ENCODE results near the gene ZMYND10.

Gene ZMYND10

GRCh38 chr3:50345586-50346234, at the start of gene ZMYND10:
Gene ZMYND10 (minus strand): TSS chr3:50345732. CDS start chr3:50345579, 153 bp downstream.
- TF ChIP-seq, protein P1, sequence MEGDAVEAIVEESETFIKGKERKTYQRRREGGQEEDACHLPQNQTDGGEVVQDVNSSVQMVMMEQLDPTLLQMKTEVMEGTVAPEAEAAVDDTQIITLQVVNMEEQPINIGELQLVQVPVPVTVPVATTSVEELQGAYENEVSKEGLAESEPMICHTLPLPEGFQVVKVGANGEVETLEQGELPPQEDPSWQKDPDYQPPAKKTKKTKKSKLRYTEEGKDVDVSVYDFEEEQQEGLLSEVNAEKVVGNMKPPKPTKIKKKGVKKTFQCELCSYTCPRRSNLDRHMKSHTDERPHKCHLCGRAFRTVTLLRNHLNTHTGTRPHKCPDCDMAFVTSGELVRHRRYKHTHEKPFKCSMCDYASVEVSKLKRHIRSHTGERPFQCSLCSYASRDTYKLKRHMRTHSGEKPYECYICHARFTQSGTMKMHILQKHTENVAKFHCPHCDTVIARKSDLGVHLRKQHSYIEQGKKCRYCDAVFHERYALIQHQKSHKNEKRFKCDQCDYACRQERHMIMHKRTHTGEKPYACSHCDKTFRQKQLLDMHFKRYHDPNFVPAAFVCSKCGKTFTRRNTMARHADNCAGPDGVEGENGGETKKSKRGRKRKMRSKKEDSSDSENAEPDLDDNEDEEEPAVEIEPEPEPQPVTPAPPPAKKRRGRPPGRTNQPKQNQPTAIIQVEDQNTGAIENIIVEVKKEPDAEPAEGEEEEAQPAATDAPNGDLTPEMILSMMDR (IDR thresholded peaks at IDR 0.05; ENCODE audit: low read depth, low read length, poor library complexity, severe bottlenecking), result no peak
- no peak for TF ChIP-seq EZH2phosphoT487 (IDR thresholded peaks at IDR 0.05; ENCODE audit: borderline replicate concordance, low read length)
- peaks cover 7% of the 10 kb centered on the region; the same call in 1 of the 2 replicates for H3F3A ChIP-seq (ENCODE audit: control insufficient read depth, insufficient read depth)
- no peaks in the 10 kb centered on the region for H4K20me1 ChIP-seq (ENCODE audit: control insufficient read depth, insufficient read depth, low read depth, low read length)
- no peak within 1 kb of the TSS for H3K27ac ChIP-seq (ENCODE audit: low read depth, low read length)
- peak within 1 kb of the TSS; percentile 61 for H3K4me2 ChIP-seq (ENCODE audit: low read length)
- no peaks in the 10 kb centered on the region for H3K27me3 ChIP-seq (ENCODE audit: control insufficient read depth, low read length)
- H3K9me2 ChIP-seq (replicated peaks; ENCODE audit: control insufficient read depth, low read length), result no peaks in the 10 kb centered on the region
- peaks cover 15% of the 10 kb centered on the region for H3K79me2 ChIP-seq (ENCODE audit: control insufficient read depth, low read length)
- peaks cover 42% of the 10 kb centered on the region for H3K4me1 ChIP-seq (ENCODE audit: control insufficient read depth, low read length)
- H3K4me3 ChIP-seq (ENCODE audit: low read length), result peak within 1 kb of the TSS; percentile 56
- H3K9me3 ChIP-seq (ENCODE audit: control insufficient read depth, insufficient read depth, low read length), result no peaks in the 10 kb centered on the region
- peaks cover 19% of the 10 kb centered on the region for H3K36me3 ChIP-seq (ENCODE audit: control insufficient read depth, low read length)

- Histone ChIP-seq H3K79me2 (ENCODE audit: control insufficient read depth, low read length) (no peaks in the 10 kb centered on the region), H3K9me3 (ENCODE audit: control insufficient read depth, insufficient read depth, low read length) (no peaks in the 10 kb centered on the region), H3K4me1 (ENCODE audit: control insufficient read depth, low read length) (no peaks in the 10 kb centered on the region), H3K4me2 (ENCODE audit: low read length) (no peak overlapping the region), H3K9me2 (replicated peaks; ENCODE audit: control insufficient read depth, low read length) (no peaks in the 10 kb centered on the region), H3K27me3 (ENCODE audit: control insufficient read depth, low read length) (peaks cover 12% of the 10 kb centered on the region), H3K36me3 (ENCODE audit: control insufficient read depth, low read length) (no peaks in the 10 kb centered on the region), H3F3A (ENCODE audit: control insufficient read depth, insufficient read depth) (no peaks in the 10 kb centered on the region), H3K4me3 (ENCODE audit: low read length) (no peak overlapping the region), H3K27ac (ENCODE audit: low read depth, low read length) (no peak overlapping the region), H4K20me1 (ENCODE audit: control insufficient read depth, insufficient read depth, low read depth, low read length) (no peaks in the 10 kb centered on the region)
- TF ChIP-seq, protein P1 (IDR thresholded peaks at IDR 0.05; ENCODE audit: low read depth, low read length, poor library complexity, severe bottlenecking), result no peak
- no peak for TF ChIP-seq EZH2phosphoT487 (IDR thresholded peaks at IDR 0.05; ENCODE audit: borderline replicate concordance, low read length)
These were observed 47.5 kb upstream of the ZMYND10 start for GRCh38 chr3:50393061-50393460.

- Histone ChIP-seq H3K27me3 (ENCODE audit: control insufficient read depth, low read length) (peaks cover 12% of the 10 kb centered on the region), H3F3A (ENCODE audit: control insufficient read depth, insufficient read depth) (no peaks in the 10 kb centered on the region), H3K79me2 (ENCODE audit: control insufficient read depth, low read length) (no peaks in the 10 kb centered on the region), H3K9me3 (ENCODE audit: control insufficient read depth, insufficient read depth, low read length) (no peaks in the 10 kb centered on the region), H3K4me3 (ENCODE audit: low read length) (no peak overlapping the region), H3K4me1 (ENCODE audit: control insufficient read depth, low read length) (no peaks in the 10 kb centered on the region), H3K36me3 (ENCODE audit: control insufficient read depth, low read length) (no peaks in the 10 kb centered on the region), H3K4me2 (ENCODE audit: low read length) (no peak overlapping the region), H3K27ac (ENCODE audit: low read depth, low read length) (no peak overlapping the region), H4K20me1 (ENCODE audit: control insufficient read depth, insufficient read depth, low read depth, low read length) (no peaks in the 10 kb centered on the region), H3K9me2 (replicated peaks; ENCODE audit: control insufficient read depth, low read length) (no peaks in the 10 kb centered on the region)
- no peak for TF ChIP-seq EZH2phosphoT487 (IDR thresholded peaks at IDR 0.05; ENCODE audit: borderline replicate concordance, low read length)
- TF ChIP-seq, protein P1 (IDR thresholded peaks at IDR 0.05; ENCODE audit: low read depth, low read length, poor library complexity, severe bottlenecking), result no peak
These were observed 46.7 kb upstream of the ZMYND10 start for GRCh38 chr3:50392101-50392715.
